Activated naive CD4-positive, alpha-beta T cell treated with anti-CD3 and anti-CD28 coated beads, Interleukin-2, amount 50 U/mL, for 24 hours (primary cell): ENCODE results near the gene SBNO1.
"Not testable (repeated sequence)": the region's sequence is repeated elsewhere in the genome, so short reads cannot be mapped to it uniquely, and the experiment has no call there.

ENCODE experiments used
- H3K27ac Mint-ChIP-seq: one replicate; pipeline ENCODE4 v1.8.0; 2021; ENCODE audit warnings: mild to moderate bottlenecking, mixed read lengths
- H3K27me3 Mint-ChIP-seq: one replicate; pipeline ENCODE4 v1.8.0; 2021; ENCODE audit warnings: mixed read lengths
- H3K36me3 Mint-ChIP-seq: one replicate; pipeline ENCODE4 v1.8.0; 2021; ENCODE audit warnings: mixed read lengths
- H3K4me1 Mint-ChIP-seq: one replicate; pipeline ENCODE4 v1.8.0; 2021; ENCODE audit warnings: mixed read lengths
- H3K4me3 Mint-ChIP-seq: one replicate; pipeline ENCODE4 v1.8.0; 2021; ENCODE audit warnings: mild to moderate bottlenecking, mixed read lengths
- H3K9me3 Mint-ChIP-seq: one replicate; pipeline ENCODE4 v1.8.0; 2021; ENCODE audit warnings: mixed read lengths

SBNO1 gene

GRCh38 chr12:123319826-123320225 is 44.8 kb downstream of the SBNO1 start:
- Mint-ChIP-seq H3K27me3 (no peaks in the 10 kb centered on the region), H3K9me3 (no peaks in the 10 kb centered on the region), H3K4me3 (no peak overlapping the region), H3K4me1 (no peaks in the 10 kb centered on the region), H3K36me3 (peaks cover 7% of the 10 kb centered on the region), H3K27ac (no peak overlapping the region)

- no peaks in the 10 kb centered on the region for H3K4me1 Mint-ChIP-seq
- H3K27ac Mint-ChIP-seq, result no peak overlapping the region
- no peaks in the 10 kb centered on the region for H3K27me3 Mint-ChIP-seq
- H3K4me3 Mint-ChIP-seq, result no peak overlapping the region
- H3K9me3 Mint-ChIP-seq, result no peaks in the 10 kb centered on the region
- H3K36me3 Mint-ChIP-seq, result peaks cover 7% of the 10 kb centered on the region
Measured at GRCh38 chr12:123319273-123319672, 45.4 kb downstream of the SBNO1 start.

- H3K36me3 Mint-ChIP-seq, H3K27me3 Mint-ChIP-seq, H3K9me3 Mint-ChIP-seq, H3K4me3 Mint-ChIP-seq, H3K4me1 Mint-ChIP-seq, H3K27ac Mint-ChIP-seq: not testable (repeated sequence)
Measured at GRCh38 chr12:123313046-123313445, 51.6 kb downstream of the SBNO1 start.

GRCh38 chr12:123306200-123306599 is 58.4 kb downstream of the SBNO1 start:
- Mint-ChIP-seq H3K36me3 (peaks cover 13% of the 10 kb centered on the region), H3K27ac (no peak overlapping the region), H3K4me3 (no peak overlapping the region), H3K27me3 (no peaks in the 10 kb centered on the region), H3K9me3 (no peaks in the 10 kb centered on the region), H3K4me1 (no peaks in the 10 kb centered on the region)

- no peak overlapping the region for H3K27ac Mint-ChIP-seq
- no peaks in the 10 kb centered on the region for H3K27me3 Mint-ChIP-seq
- H3K4me3 Mint-ChIP-seq, result no peak overlapping the region
- H3K4me1 Mint-ChIP-seq, result no peaks in the 10 kb centered on the region
- H3K9me3 Mint-ChIP-seq, result no peaks in the 10 kb centered on the region
- peaks cover 14% of the 10 kb centered on the region for H3K36me3 Mint-ChIP-seq
Measured at GRCh38 chr12:123305136-123305535, 59.5 kb downstream of the SBNO1 start.

- H3K4me3 Mint-ChIP-seq, result no peak overlapping the region
- H3K27me3 Mint-ChIP-seq, result no peaks in the 10 kb centered on the region
- peaks cover 18% of the 10 kb centered on the region for H3K36me3 Mint-ChIP-seq
- no peaks in the 10 kb centered on the region for H3K4me1 Mint-ChIP-seq
- no peak overlapping the region for H3K27ac Mint-ChIP-seq
- no peaks in the 10 kb centered on the region for H3K9me3 Mint-ChIP-seq
Measured at GRCh38 chr12:123293178-123293760, 71.4 kb downstream of the SBNO1 start.

GRCh38 chr12:123289911-123290310 is 74.7 kb downstream of the SBNO1 start:
- H3K4me3 Mint-ChIP-seq, result no peak overlapping the region
- no peaks in the 10 kb centered on the region for H3K4me1 Mint-ChIP-seq
- peaks cover 8% of the 10 kb centered on the region for H3K36me3 Mint-ChIP-seq
- no peak overlapping the region for H3K27ac Mint-ChIP-seq
- H3K27me3 Mint-ChIP-seq, result no peaks in the 10 kb centered on the region
- no peaks in the 10 kb centered on the region for H3K9me3 Mint-ChIP-seq

GRCh38 chr12:123288751-123289346 is 75.8 kb downstream of the SBNO1 start:
- H3K27ac Mint-ChIP-seq, result peak overlapping the region; percentile 84
- H3K4me1 Mint-ChIP-seq, result no peaks in the 10 kb centered on the region
- no peaks in the 10 kb centered on the region for H3K27me3 Mint-ChIP-seq

GRCh38 chr12:123286652-123287373 is 77.8 kb downstream of the SBNO1 start:
- Mint-ChIP-seq H3K4me3 (no peak overlapping the region), H3K9me3 (no peaks in the 10 kb centered on the region), H3K36me3 (peaks cover 3% of the 10 kb centered on the region), H3K27ac (no peak overlapping the region), H3K4me1 (no peaks in the 10 kb centered on the region), H3K27me3 (no peaks in the 10 kb centered on the region)

More at GRCh38 chr12:123288751-123289346, 75.8 kb downstream of the SBNO1 start:
- Mint-ChIP-seq H3K4me3 (no peak overlapping the region), H3K9me3 (no peaks in the 10 kb centered on the region), H3K36me3 (peaks cover 5% of the 10 kb centered on the region)

GRCh38 chr12:123284669-123285068 is 80.0 kb downstream of the SBNO1 start:
- no peaks in the 10 kb centered on the region for H3K9me3 Mint-ChIP-seq
- no peaks in the 10 kb centered on the region for H3K27me3 Mint-ChIP-seq
- H3K27ac Mint-ChIP-seq, result no peak overlapping the region
- H3K36me3 Mint-ChIP-seq, result peaks cover 2% of the 10 kb centered on the region
- no peak overlapping the region for H3K4me3 Mint-ChIP-seq
- H3K4me1 Mint-ChIP-seq, result no peaks in the 10 kb centered on the region

GRCh38 chr12:123283461-123283860 is 81.2 kb downstream of the SBNO1 start:
- Mint-ChIP-seq H3K9me3 (no peaks in the 10 kb centered on the region), H3K36me3 (no peaks in the 10 kb centered on the region), H3K4me3 (no peak overlapping the region), H3K4me1 (no peaks in the 10 kb centered on the region), H3K27me3 (no peaks in the 10 kb centered on the region), H3K27ac (no peak overlapping the region)

- Mint-ChIP-seq H3K9me3 (no peaks in the 10 kb centered on the region), H3K4me3 (no peak overlapping the region), H3K4me1 (peaks cover 5% of the 10 kb centered on the region), H3K27me3 (no peaks in the 10 kb centered on the region), H3K36me3 (no peaks in the 10 kb centered on the region), H3K27ac (no peak overlapping the region)
Measured at GRCh38 chr12:123282111-123282510, 82.5 kb downstream of the SBNO1 start.

GRCh38 chr12:123280971-123281370 is 83.7 kb downstream of the SBNO1 start:
- Mint-ChIP-seq H3K27ac (no peak overlapping the region), H3K9me3 (no peaks in the 10 kb centered on the region), H3K4me1 (peaks cover 5% of the 10 kb centered on the region)

GRCh38 chr12:123278101-123278627 is 86.5 kb downstream of the SBNO1 start:
- H3K27me3 Mint-ChIP-seq, result no peaks in the 10 kb centered on the region
- no peaks in the 10 kb centered on the region for H3K36me3 Mint-ChIP-seq
- no peak overlapping the region for H3K4me3 Mint-ChIP-seq
- no peaks in the 10 kb centered on the region for H3K9me3 Mint-ChIP-seq
- H3K4me1 Mint-ChIP-seq, result peaks cover 5% of the 10 kb centered on the region
- no peak overlapping the region for H3K27ac Mint-ChIP-seq

More at GRCh38 chr12:123280971-123281370, 83.7 kb downstream of the SBNO1 start:
- Mint-ChIP-seq H3K4me3 (no peak overlapping the region), H3K27me3 (no peaks in the 10 kb centered on the region), H3K36me3 (no peaks in the 10 kb centered on the region)

- Mint-ChIP-seq H3K27me3 (no peaks in the 10 kb centered on the region), H3K4me1 (peaks cover 23% of the 10 kb centered on the region), H3K27ac (peak overlapping the region; percentile 59), H3K9me3 (no peaks in the 10 kb centered on the region), H3K36me3 (no peaks in the 10 kb centered on the region), H3K4me3 (peak overlapping the region; percentile 49)
Measured at GRCh38 chr12:123273166-123273565, 91.5 kb downstream of the SBNO1 start.

- Mint-ChIP-seq H3K9me3 (no peaks in the 10 kb centered on the region), H3K4me1 (peaks cover 20% of the 10 kb centered on the region), H3K27me3 (no peaks in the 10 kb centered on the region), H3K36me3 (no peaks in the 10 kb centered on the region), H3K4me3 (no peak overlapping the region), H3K27ac (no peak overlapping the region)
Measured at GRCh38 chr12:123271001-123271668, 93.5 kb downstream of the SBNO1 start.
